HCT116 (cell line): ENCODE data around the gene ZNF80. TPM values are rescaled to one million over a fixed set of nuclear protein-coding genes. Genes with fewer than 3 reads are reported as not detected.

Experiments used
- ATAC-seq: fragments of 200-7000 bp; cut with Tn5 transposase; 2 replicates; pipeline ENCODE4 v1.9.1; 2020; ENCODE audit warnings: mild to moderate bottlenecking, moderate library complexity
- BruUV-seq: library from RNA; stranded (reverse); fragments of 400-500 nt; replicated peaks from 2 replicates; lab custom pipeline; 2021; lab: Mats Ljungman, UMichigan
- CTCF ChIA-PET: fragments of 300-600 bp; sonication (Branson Sonifier 250); formaldehyde crosslinking; loops from one replicate; lab custom pipeline; 2021; ENCODE audit warnings: antibody characterized with exemption; lab: Charles Lee
- POLR2A ChIA-PET: fragments of 300-600, 350-600 bp; sonication (Branson Sonifier 250); formaldehyde crosslinking; loops from one replicate; lab custom pipeline; 2021; ENCODE audit warnings: antibody characterized with exemption; lab: Charles Lee
- RAD21 ChIA-PET, 2 experiments: fragments of 300-600 bp; sonication (Branson Sonifier 250); formaldehyde crosslinking; loops; one replicate each; lab custom pipeline; 2023; ENCODE audit warnings: low total read pairs in 2 of 2; ENCODE audit not compliant: uncharacterized antibody in 2 of 2, unreplicated experiment in 2 of 2, low non-redundant PET in 1 of 2; lab: Charles Lee
- DNase-seq: peaks from one replicate; pipeline ENCODE4 v3.0.0-alpha.2; 2010; ENCODE audit warnings: low read depth, low spot score
- H2AFZ ChIP-seq: fragments of 200-600 bp; shearing (Covaris generic), sonication (generic); 2 replicates; pipeline ENCODE4 v1.6.1; 2017; ENCODE audit warnings: low read depth, mixed run types, mixed read lengths, antibody characterized with exemption, low read length; ENCODE audit not compliant: poor library complexity, severe bottlenecking
- H3K27ac ChIP-seq: 2 replicates; pipeline ENCODE4 v1.5.1; 2012; ENCODE audit warnings: low read depth, low read length
- H3K27me3 ChIP-seq: fragments of 200-600 bp; sonication (generic); 2 replicates; pipeline ENCODE4 v1.6.1; 2016; ENCODE audit warnings: mixed run types, low read length, mixed read lengths; ENCODE audit not compliant: insufficient read depth
- H3K36me3 ChIP-seq, 2 experiments: fragments of 200-500 bp in 1 of 2; fragments of 200-600 bp in 1 of 2; sonication (Bioruptor generic) in 1 of 2; sonication (generic) in 1 of 2; 2 replicates each; pipeline versions ENCODE4 v1.5.1 to v1.6.1; 2014 to 2016; ENCODE audit warnings: low read length in 2 of 2, inconsistent platforms in 1 of 2, mixed read lengths in 1 of 2, mixed run types in 1 of 2; ENCODE audit not compliant: insufficient read depth in 2 of 2, control insufficient read depth in 1 of 2
- H3K4me1 ChIP-seq, 2 experiments: fragments of 200-600 bp in 1 of 2; sonication (generic) in 1 of 2; 2 replicates each; pipeline versions ENCODE4 v1.5.1 to v1.6.1; 2012 to 2017; ENCODE audit warnings: low read length in 2 of 2, inconsistent platforms in 1 of 2, mild to moderate bottlenecking in 1 of 2, mixed read lengths in 1 of 2, mixed run types in 1 of 2, moderate library complexity in 1 of 2; ENCODE audit not compliant: insufficient read depth in 2 of 2, control insufficient read depth in 1 of 2
- H3K4me2 ChIP-seq: fragments of 200-600 bp; sonication (generic); 2 replicates; pipeline ENCODE4 v1.6.1; 2017; ENCODE audit warnings: mixed run types, low read length, mixed read lengths
- H3K4me3 ChIP-seq, 2 experiments: fragments of 200-600 bp in 1 of 2; sonication (generic) in 1 of 2; replicated peaks in 1 of 2; 2 replicates each; pipeline ENCODE4 v1.5.1; 2011 to 2016; ENCODE audit warnings: low read length in 2 of 2, control low read depth in 1 of 2, low read depth in 1 of 2, mild to moderate bottlenecking in 1 of 2, mixed read lengths in 1 of 2, mixed run types in 1 of 2
- H3K79me2 ChIP-seq: fragments of 200-600 bp; sonication (generic); 2 replicates; pipeline ENCODE4 v1.6.1; 2017; ENCODE audit warnings: mild to moderate bottlenecking, mixed run types, low read length, moderate library complexity, mixed read lengths; ENCODE audit not compliant: insufficient read depth
- H3K9ac ChIP-seq: fragments of 200-600 bp; sonication (generic); 2 replicates; pipeline ENCODE4 v1.6.1; 2016; ENCODE audit warnings: low read length, mixed read lengths
- H3K9me2 ChIP-seq: fragments of 200-600 bp; sonication (generic), shearing (Covaris generic); 2 replicates; pipeline ENCODE4 v1.6.1; 2017; ENCODE audit warnings: mixed run types, mild to moderate bottlenecking, moderate library complexity; ENCODE audit not compliant: insufficient read depth
- H3K9me3 ChIP-seq, 2 experiments: fragments of 200-500 bp in 1 of 2; fragments of 200-600 bp in 1 of 2; sonication (Bioruptor generic) in 1 of 2; sonication (generic) in 1 of 2; 2 replicates each; pipeline ENCODE4 v1.6.1; 2014 to 2017; ENCODE audit warnings: low read length in 2 of 2, mixed read lengths in 2 of 2, inconsistent platforms in 1 of 2, low read depth in 1 of 2, mild to moderate bottlenecking in 1 of 2, mixed run types in 1 of 2, moderate library complexity in 1 of 2; ENCODE audit not compliant: control insufficient read depth in 1 of 2, insufficient read depth in 1 of 2
- H4K20me1 ChIP-seq: fragments of 200-600 bp; sonication (generic), shearing (Covaris generic); 2 replicates; pipeline ENCODE4 v1.6.1; 2017; ENCODE audit warnings: mixed run types, mild to moderate bottlenecking, moderate library complexity; ENCODE audit not compliant: insufficient read depth
- CBX3 ChIP-seq: IDR thresholded peaks from 2 replicates; pipeline ENCODE4 v1.6.1; 2012; ENCODE audit warnings: low read depth
- CTCF ChIP-seq, 3 experiments: fragments of 200-600 bp in 1 of 3; sonication (generic) in 1 of 3; IDR thresholded peaks in 2 of 3; conservative IDR thresholded peaks in 1 of 3; 2 replicates each; pipeline ENCODE4 v1.5.1; 2012 to 2017; ENCODE audit warnings: low read depth in 2 of 3, low read length in 2 of 3, antibody characterized with exemption in 1 of 3, borderline replicate concordance in 1 of 3, control low read depth in 1 of 3, mild to moderate bottlenecking in 1 of 3, mixed read lengths in 1 of 3, mixed run types in 1 of 3, moderate library complexity in 1 of 3; ENCODE audit not compliant: insufficient read depth in 1 of 3
- EGR1 ChIP-seq: IDR thresholded peaks from 2 replicates; pipeline ENCODE4 v1.6.1; 2012; ENCODE audit warnings: low read depth
- ELF1 ChIP-seq: IDR thresholded peaks from 2 replicates; pipeline ENCODE4 v1.6.1; 2012; ENCODE audit warnings: low read depth, borderline replicate concordance
- EZH2 ChIP-seq: fragments of 200-600 bp; sonication (generic); IDR thresholded peaks from 2 replicates; pipeline ENCODE4 v1.6.1; 2017; ENCODE audit warnings: antibody characterized with exemption, mixed run types
- FOSL1 ChIP-seq: IDR thresholded peaks from 2 replicates; pipeline ENCODE4 v1.6.1; 2012; ENCODE audit warnings: low read depth
- POLR2A ChIP-seq: IDR thresholded peaks from 2 replicates; pipeline ENCODE4 v1.7.0; 2011; ENCODE audit warnings: borderline replicate concordance; ENCODE audit not compliant: insufficient read depth, insufficient read length; ENCODE audit errors: extremely low read depth
- POLR2AphosphoS5 ChIP-seq: IDR thresholded peaks from 2 replicates; pipeline ENCODE4 v1.6.1; 2011; ENCODE audit warnings: mild to moderate bottlenecking, low read depth, low read length, moderate library complexity
- RAD21 ChIP-seq: IDR thresholded peaks from 2 replicates; pipeline ENCODE4 v1.6.1; 2012; ENCODE audit warnings: low read depth, mild to moderate bottlenecking
- SP1 ChIP-seq: IDR thresholded peaks from 2 replicates; pipeline ENCODE4 v1.6.1; 2012; ENCODE audit warnings: low read depth
- SRF ChIP-seq: IDR thresholded peaks from 2 replicates; pipeline ENCODE4 v1.6.1; 2012; ENCODE audit warnings: low read depth
- YY1 ChIP-seq: IDR thresholded peaks from 2 replicates; pipeline ENCODE4 v1.6.1; 2011; ENCODE audit warnings: low read length, low read depth, moderate library complexity, mild to moderate bottlenecking; ENCODE audit not compliant: insufficient replicate concordance; ENCODE audit errors: extremely low read depth
- ZFX ChIP-seq: fragments of 450-650 bp; IDR thresholded peaks from 2 replicates; pipeline ENCODE4 v1.6.1; 2017
- ZNF274 ChIP-seq: fragments of 200-500 bp; sonication (Bioruptor generic); IDR thresholded peaks from 2 replicates; pipeline ENCODE4 v1.6.1; 2014; ENCODE audit warnings: mild to moderate bottlenecking, low read depth, low read length, inconsistent platforms
- intact Hi-C: fragments of 100-400 bp; cut with micrococcal nuclease; formaldehyde crosslinking; loops from 2 replicates; pipeline ENCODE4 v1.10.0; 2022
- total RNA-seq: library from RNA; stranded (reverse); gene quantifications from one replicate; pipeline ENCODE4 v1.2.1, GENCODE V29; 2021; ENCODE audit not compliant: unreplicated experiment
- TF ChIP-seq, protein P1 (sequence below): IDR thresholded peaks from 2 replicates; pipeline ENCODE4 v1.6.1; 2012
- TF ChIP-seq, protein P2 (sequence below): IDR thresholded peaks from 2 replicates; pipeline ENCODE4 v1.6.1; 2011; ENCODE audit warnings: mild to moderate bottlenecking, low read length, moderate library complexity; ENCODE audit not compliant: insufficient replicate concordance; ENCODE audit errors: extremely low read depth

Gene ZNF80
- total RNA-seq, 1 experiment from 2014 or later = 0.12 TPM

- ChIA-PET CTCF (no interaction called here), POLR2A (no interaction called here), RAD21 (no interaction called here)
- no TSS peak for BruUV-seq
- H3K27ac ChIP-seq = no peak overlapping the region
- H2AFZ ChIP-seq = no peak overlapping the region
- no peak overlapping the region for H3K4me3 ChIP-seq
- DNase-seq = no peak
- H3K9me3 ChIP-seq = no peaks in the 10 kb centered on the region
- H3K79me2 ChIP-seq = no peaks in the 10 kb centered on the region
- ATAC-seq = no peak
- H3K36me3 ChIP-seq = no peaks in the 10 kb centered on the region
- H3K4me2 ChIP-seq = no peak overlapping the region
- no peaks in the 10 kb centered on the region for H4K20me1 ChIP-seq
- H3K9me2 ChIP-seq = no peaks in the 10 kb centered on the region; the same call in 1 of the 2 replicates
- H3K9ac ChIP-seq = no peak overlapping the region
- peaks cover 15% of the 10 kb centered on the region; the same call in 1 of the 2 replicates for H3K27me3 ChIP-seq
- intact Hi-C loops = no loop called here
- H3K4me1 ChIP-seq = no peaks in the 10 kb centered on the region
- TF ChIP-seq CBX3 = no peak
- no peak for TF ChIP-seq FOSL1
- no peak for TF ChIP-seq POLR2AphosphoS5
- TF ChIP-seq POLR2A = no peak
- TF ChIP-seq RAD21 = no peak
- no peak for TF ChIP-seq EGR1
- TF ChIP-seq SRF = no peak
- TF ChIP-seq EZH2 = no peak
- no peak for TF ChIP-seq YY1
- no peak for TF ChIP-seq ZNF274
- no peak for TF ChIP-seq CTCF (IDR thresholded peaks at IDR 0.05 in 2 of 3, conservative IDR thresholded peaks at IDR 0.05 in 1 of 3; ENCODE audit: borderline replicate concordance in 1 of 3, insufficient read depth in 1 of 3, low read depth in 2 of 3, low read length in 2 of 3)
- TF ChIP-seq, protein P1, sequence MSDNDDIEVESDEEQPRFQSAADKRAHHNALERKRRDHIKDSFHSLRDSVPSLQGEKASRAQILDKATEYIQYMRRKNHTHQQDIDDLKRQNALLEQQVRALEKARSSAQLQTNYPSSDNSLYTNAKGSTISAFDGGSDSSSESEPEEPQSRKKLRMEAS = no peak
- TF ChIP-seq, protein P2, sequence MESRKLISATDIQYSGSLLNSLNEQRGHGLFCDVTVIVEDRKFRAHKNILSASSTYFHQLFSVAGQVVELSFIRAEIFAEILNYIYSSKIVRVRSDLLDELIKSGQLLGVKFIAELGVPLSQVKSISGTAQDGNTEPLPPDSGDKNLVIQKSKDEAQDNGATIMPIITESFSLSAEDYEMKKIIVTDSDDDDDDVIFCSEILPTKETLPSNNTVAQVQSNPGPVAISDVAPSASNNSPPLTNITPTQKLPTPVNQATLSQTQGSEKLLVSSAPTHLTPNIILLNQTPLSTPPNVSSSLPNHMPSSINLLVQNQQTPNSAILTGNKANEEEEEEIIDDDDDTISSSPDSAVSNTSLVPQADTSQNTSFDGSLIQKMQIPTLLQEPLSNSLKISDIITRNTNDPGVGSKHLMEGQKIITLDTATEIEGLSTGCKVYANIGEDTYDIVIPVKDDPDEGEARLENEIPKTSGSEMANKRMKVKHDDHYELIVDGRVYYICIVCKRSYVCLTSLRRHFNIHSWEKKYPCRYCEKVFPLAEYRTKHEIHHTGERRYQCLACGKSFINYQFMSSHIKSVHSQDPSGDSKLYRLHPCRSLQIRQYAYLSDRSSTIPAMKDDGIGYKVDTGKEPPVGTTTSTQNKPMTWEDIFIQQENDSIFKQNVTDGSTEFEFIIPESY = no peak
- no peak for TF ChIP-seq SP1
- no peak for TF ChIP-seq ZFX
- no peak for TF ChIP-seq ELF1
These were observed 18.7 kb downstream of the ZNF80 start for GRCh38 chr3:114218578-114219185.
